ENCODE data around the gene QSOX2.

QSOX2 gene

GRCh38 chr9:136286987-136287379, 41.4 kb upstream of the QSOX2 start:
- no peaks in the 10 kb centered on the region for H3K36me3 ChIP-seq (ENCODE audit: control insufficient read depth, insufficient read depth, low read length)
- TF ChIP-seq, protein P1, sequence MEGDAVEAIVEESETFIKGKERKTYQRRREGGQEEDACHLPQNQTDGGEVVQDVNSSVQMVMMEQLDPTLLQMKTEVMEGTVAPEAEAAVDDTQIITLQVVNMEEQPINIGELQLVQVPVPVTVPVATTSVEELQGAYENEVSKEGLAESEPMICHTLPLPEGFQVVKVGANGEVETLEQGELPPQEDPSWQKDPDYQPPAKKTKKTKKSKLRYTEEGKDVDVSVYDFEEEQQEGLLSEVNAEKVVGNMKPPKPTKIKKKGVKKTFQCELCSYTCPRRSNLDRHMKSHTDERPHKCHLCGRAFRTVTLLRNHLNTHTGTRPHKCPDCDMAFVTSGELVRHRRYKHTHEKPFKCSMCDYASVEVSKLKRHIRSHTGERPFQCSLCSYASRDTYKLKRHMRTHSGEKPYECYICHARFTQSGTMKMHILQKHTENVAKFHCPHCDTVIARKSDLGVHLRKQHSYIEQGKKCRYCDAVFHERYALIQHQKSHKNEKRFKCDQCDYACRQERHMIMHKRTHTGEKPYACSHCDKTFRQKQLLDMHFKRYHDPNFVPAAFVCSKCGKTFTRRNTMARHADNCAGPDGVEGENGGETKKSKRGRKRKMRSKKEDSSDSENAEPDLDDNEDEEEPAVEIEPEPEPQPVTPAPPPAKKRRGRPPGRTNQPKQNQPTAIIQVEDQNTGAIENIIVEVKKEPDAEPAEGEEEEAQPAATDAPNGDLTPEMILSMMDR (IDR thresholded peaks at IDR 0.05; ENCODE audit: insufficient read depth, low read length, poor library complexity, severe bottlenecking), result no peak
- no peaks in the 10 kb centered on the region for H3K27me3 ChIP-seq (replicated peaks; ENCODE audit: control insufficient read depth, insufficient read depth, low read length)
- no peak overlapping the region for H3K4me3 ChIP-seq (replicated peaks; ENCODE audit: low read depth, low read length)
- DNase-seq (ENCODE audit: extremely low read depth, insufficient read length), result no peak

DNA sequence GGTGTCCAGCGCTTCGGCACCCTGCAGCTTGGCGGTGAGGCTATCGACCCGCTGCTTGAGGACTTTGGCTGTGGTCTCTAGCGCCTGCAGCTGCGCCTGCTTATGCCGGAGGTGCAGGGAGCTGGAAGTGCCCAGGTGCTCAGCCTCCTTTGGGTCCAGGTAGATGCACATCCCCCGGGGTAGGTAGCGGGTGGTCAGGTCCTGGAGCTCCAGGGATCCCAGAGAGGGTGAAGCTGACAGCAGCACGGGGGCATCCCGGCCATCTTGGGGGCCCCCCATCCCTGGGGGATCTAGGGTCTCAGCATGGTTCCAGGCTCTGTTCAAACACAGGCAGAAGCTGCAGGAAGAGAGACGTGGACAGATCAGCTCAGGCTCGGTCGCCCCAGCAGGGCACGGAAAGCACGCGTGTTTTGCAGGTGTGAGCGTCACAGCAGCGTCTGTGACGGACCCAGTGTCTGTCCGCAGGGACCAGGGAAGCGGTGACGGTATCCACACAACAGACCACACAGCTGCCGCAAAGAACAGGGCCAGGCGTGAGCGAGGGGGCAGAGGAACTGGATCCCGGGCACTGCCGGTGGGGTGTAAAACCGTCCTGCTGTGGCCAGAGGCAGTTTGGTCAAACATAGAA, 40.9 kb upstream of the QSOX2 start:
- Histone ChIP-seq H3K36me3 (ENCODE audit: control insufficient read depth, insufficient read depth, low read length) (no peaks in the 10 kb centered on the region), H3K4me3 (replicated peaks; ENCODE audit: low read depth, low read length) (no peak overlapping the region), H3K27me3 (replicated peaks; ENCODE audit: control insufficient read depth, insufficient read depth, low read length) (no peaks in the 10 kb centered on the region; the same call in 1 of the 2 replicates)
- no peak for DNase-seq (ENCODE audit: extremely low read depth, insufficient read length)
- TF ChIP-seq, protein P1 (IDR thresholded peaks at IDR 0.05; ENCODE audit: insufficient read depth, low read length, poor library complexity, severe bottlenecking), result no peak

DNA sequence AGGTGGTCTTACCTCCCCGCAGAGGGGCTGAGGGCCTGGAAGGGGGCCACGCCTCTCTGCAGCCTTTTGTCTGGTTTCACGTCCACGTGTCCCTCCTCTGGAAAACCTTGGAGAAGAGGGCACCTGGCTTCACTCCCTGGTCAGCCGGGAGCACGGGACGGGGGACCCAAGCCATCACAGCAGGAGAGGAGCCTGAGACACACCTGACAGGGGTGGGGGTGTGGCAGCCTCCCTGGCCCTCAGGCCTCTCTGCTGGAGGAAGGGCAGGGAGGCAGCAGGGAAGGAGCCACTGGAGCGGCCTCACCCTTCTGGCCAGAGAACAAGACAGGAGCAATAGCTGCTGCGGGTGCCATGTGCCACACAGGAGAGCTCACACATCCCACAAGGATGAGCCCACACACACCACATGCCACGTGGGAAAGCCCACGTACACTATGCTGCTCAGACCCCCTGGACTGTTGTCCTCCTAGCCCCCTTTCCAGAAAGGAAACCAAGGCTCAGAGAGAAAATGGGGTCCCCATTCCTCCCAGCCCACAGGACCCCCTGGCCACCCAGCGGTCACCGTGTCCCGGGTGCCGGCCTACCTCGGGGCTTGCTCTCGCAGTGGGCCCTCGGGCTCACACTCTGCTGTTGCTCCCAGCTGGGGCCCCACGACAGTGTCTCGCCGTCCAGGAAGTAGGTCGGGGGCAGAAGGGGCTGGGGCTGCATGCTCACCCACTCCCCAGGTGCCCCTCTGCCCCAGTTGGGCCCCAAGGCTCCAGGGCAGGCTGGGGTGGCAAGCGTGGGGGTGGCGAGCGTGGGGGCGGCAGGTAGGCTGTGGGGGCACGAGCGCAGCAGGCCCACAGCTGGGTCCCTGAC, 40.1 kb upstream of the QSOX2 start:
- TF ChIP-seq, protein P1 (IDR thresholded peaks at IDR 0.05; ENCODE audit: insufficient read depth, low read length, poor library complexity, severe bottlenecking), result no peak
- no peaks in the 10 kb centered on the region; the same call in 1 of the 2 replicates for H3K27me3 ChIP-seq (replicated peaks; ENCODE audit: control insufficient read depth, insufficient read depth, low read length)
- no peak for DNase-seq (ENCODE audit: extremely low read depth, insufficient read length)
- no peaks in the 10 kb centered on the region for H3K36me3 ChIP-seq (ENCODE audit: control insufficient read depth, insufficient read depth, low read length)
- H3K4me3 ChIP-seq (replicated peaks; ENCODE audit: low read depth, low read length), result no peak overlapping the region

GRCh38 chr9:136284951-136285350, 39.3 kb upstream of the QSOX2 start:
- Histone ChIP-seq H3K27me3 (replicated peaks; ENCODE audit: control insufficient read depth, insufficient read depth, low read length) (no peaks in the 10 kb centered on the region; the same call in 1 of the 2 replicates), H3K4me3 (replicated peaks; ENCODE audit: low read depth, low read length) (no peak overlapping the region), H3K36me3 (ENCODE audit: control insufficient read depth, insufficient read depth, low read length) (no peaks in the 10 kb centered on the region)
- DNase-seq (ENCODE audit: extremely low read depth, insufficient read length), result no peak
- TF ChIP-seq, protein P1 (IDR thresholded peaks at IDR 0.05; ENCODE audit: insufficient read depth, low read length, poor library complexity, severe bottlenecking), result no peak

GRCh38 chr9:136284311-136284710, 38.7 kb upstream of the QSOX2 start:
- H3K27me3 ChIP-seq (replicated peaks; ENCODE audit: control insufficient read depth, insufficient read depth, low read length), result no peaks in the 10 kb centered on the region; the same call in 1 of the 2 replicates
- H3K36me3 ChIP-seq (ENCODE audit: control insufficient read depth, insufficient read depth, low read length), result no peaks in the 10 kb centered on the region
- DNase-seq (ENCODE audit: extremely low read depth, insufficient read length), result no peak
- TF ChIP-seq, protein P1 (IDR thresholded peaks at IDR 0.05; ENCODE audit: insufficient read depth, low read length, poor library complexity, severe bottlenecking), result no peak
- H3K4me3 ChIP-seq (replicated peaks; ENCODE audit: low read depth, low read length), result no peak overlapping the region
